Type B pancreatic cell (in vitro differentiated cells): ENCODE results near the gene DTL. TPM values are rescaled to one million over a fixed set of nuclear protein-coding genes. Genes with fewer than 3 reads are reported as not detected.

Experiments
- DNase-seq: peaks from one replicate; pipeline ENCODE4 v3.0.0; 2021; ENCODE audit warnings: mixed read lengths; ENCODE audit not compliant: unreplicated experiment; ENCODE audit errors: extremely low spot score
- H3K27ac Mint-ChIP-seq: 2 replicates; pipeline ENCODE4 v1.8.0; 2021; ENCODE audit warnings: mild to moderate bottlenecking, mixed read lengths
- H3K27me3 Mint-ChIP-seq: 2 replicates; pipeline ENCODE4 v1.8.0; 2021; ENCODE audit warnings: mixed read lengths
- H3K36me3 Mint-ChIP-seq: 2 replicates; pipeline ENCODE4 v1.8.0; 2021; ENCODE audit warnings: mixed read lengths
- H3K4me1 Mint-ChIP-seq: one replicate; pipeline ENCODE4 v1.8.0; 2021; ENCODE audit warnings: mixed read lengths; ENCODE audit not compliant: unreplicated experiment
- H3K4me3 Mint-ChIP-seq: 2 replicates; pipeline ENCODE4 v1.8.0; 2021; ENCODE audit warnings: mild to moderate bottlenecking, mixed read lengths
- H3K9me3 Mint-ChIP-seq: 2 replicates; pipeline ENCODE4 v1.8.0; 2021; ENCODE audit warnings: mixed read lengths
- total RNA-seq: library from RNA; stranded (reverse); gene quantifications from 2 replicates; pipeline ENCODE4 v1.2.1, GENCODE V29; 2021; ENCODE audit warnings: low replicate concordance
- TF ChIP-seq, protein P1 (sequence below): fragments of 200-600 bp; sonication (generic); conservative IDR thresholded peaks from 2 replicates; pipeline ENCODE4 v1.5.0; 2021; ENCODE audit warnings: antibody characterized with exemption, mild to moderate bottlenecking

Gene DTL
- total RNA-seq, 1 donor from 2014 or later = 38.5 TPM

DNA sequence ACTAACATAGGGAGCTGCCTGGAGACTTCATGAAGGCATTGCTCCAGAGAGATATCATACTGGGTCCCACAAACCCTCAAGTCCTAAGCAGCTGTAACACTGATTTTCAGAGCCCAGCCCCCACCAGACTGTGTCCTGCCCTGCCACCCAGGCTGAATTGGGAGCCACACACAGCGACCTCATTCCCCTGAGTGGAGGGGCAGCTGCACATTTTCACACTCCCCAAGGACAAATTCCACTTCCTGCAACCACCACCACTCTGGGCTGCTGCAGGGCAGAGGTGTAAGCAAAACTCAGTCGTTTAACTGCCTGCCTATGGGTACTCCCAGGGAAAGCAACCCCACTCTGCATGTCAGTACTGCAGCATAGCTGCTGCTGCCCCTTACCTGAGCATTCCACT is 19.8 kb downstream of the DTL start:
- H3K27ac Mint-ChIP-seq = no peak overlapping the region
- H3K4me3 Mint-ChIP-seq = no peak overlapping the region
- H3K4me1 Mint-ChIP-seq = no peaks in the 10 kb centered on the region
- H3K9me3 Mint-ChIP-seq = peaks cover 23% of the 10 kb centered on the region
- no peak for DNase-seq
- no peaks in the 10 kb centered on the region for H3K27me3 Mint-ChIP-seq
- H3K36me3 Mint-ChIP-seq = peaks cover 62% of the 10 kb centered on the region
- TF ChIP-seq, protein P1, sequence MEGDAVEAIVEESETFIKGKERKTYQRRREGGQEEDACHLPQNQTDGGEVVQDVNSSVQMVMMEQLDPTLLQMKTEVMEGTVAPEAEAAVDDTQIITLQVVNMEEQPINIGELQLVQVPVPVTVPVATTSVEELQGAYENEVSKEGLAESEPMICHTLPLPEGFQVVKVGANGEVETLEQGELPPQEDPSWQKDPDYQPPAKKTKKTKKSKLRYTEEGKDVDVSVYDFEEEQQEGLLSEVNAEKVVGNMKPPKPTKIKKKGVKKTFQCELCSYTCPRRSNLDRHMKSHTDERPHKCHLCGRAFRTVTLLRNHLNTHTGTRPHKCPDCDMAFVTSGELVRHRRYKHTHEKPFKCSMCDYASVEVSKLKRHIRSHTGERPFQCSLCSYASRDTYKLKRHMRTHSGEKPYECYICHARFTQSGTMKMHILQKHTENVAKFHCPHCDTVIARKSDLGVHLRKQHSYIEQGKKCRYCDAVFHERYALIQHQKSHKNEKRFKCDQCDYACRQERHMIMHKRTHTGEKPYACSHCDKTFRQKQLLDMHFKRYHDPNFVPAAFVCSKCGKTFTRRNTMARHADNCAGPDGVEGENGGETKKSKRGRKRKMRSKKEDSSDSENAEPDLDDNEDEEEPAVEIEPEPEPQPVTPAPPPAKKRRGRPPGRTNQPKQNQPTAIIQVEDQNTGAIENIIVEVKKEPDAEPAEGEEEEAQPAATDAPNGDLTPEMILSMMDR = no peak

DNA sequence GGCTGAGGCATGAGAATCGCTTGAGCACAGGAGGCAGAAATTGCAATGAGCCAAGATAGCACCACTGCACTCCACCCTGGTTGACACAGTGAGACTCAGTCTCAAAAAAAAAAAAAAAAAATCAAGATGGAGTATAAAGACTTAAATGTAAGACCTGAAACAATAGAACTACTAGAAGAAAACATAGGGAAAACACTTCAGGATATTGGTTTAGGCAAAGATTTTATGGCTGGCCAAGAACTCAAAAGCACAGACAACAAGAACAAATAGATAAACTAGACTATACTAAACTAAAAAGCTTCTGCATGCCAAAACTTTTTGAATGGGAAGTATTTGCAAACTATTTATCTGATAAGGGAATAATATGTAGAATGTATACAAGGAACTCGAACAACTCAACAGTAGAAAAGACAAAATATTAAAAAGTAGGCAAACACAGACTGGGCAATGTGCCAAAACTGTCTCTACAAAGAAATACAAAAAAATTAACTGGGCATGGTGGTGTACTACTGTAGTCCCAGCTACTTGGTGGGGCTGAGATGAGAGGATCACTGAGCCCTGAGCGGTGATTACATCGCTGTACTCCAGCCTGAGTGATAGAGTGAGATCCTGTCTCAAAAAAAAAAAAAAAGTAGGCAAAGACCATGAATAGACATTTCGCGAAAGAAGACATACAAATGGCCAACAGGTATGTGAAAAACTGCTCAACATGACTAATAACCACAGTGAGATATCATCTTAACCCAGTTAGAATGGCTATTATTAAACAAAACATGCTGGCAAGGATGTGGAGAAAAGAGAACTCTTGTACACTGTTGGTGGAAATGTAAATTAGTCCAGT is 25.3 kb downstream of the DTL start:
- H3K4me3 Mint-ChIP-seq = no peak overlapping the region
- H3K36me3 Mint-ChIP-seq = peaks cover 36% of the 10 kb centered on the region
- no peak overlapping the region for H3K27ac Mint-ChIP-seq
- peaks cover 23% of the 10 kb centered on the region for H3K9me3 Mint-ChIP-seq
- TF ChIP-seq, protein P1 = no peak
- no peak for DNase-seq
- H3K4me1 Mint-ChIP-seq = no peaks in the 10 kb centered on the region
- H3K27me3 Mint-ChIP-seq = no peaks in the 10 kb centered on the region

DNA sequence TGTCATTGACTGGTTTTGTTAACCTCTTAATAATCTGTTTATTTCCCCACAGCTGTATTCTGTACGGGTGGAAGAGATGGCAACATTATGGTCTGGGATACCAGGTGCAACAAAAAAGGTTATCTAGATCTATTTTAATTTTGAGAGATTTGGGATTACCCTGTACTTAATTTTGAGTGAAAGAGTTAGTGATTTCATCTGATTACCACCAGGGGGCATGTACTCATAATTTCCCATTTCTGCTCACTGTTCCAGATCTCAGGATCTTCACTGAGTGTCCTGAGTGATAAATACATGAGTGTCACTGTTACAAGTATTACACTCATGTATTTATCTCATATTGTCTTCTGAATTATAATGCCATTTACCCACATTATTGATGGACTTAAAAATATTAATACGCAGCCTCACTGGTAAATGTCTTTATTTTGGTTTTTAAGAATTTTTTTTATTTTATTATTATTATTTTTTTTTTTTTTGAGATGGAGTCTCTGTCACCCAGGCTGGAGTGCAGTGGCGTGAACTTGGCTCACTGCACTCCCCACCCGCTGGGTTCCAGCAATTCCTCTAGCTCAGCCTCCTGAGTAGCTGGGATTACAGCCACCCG is 27.4 kb downstream of the DTL start:
- TF ChIP-seq, protein P1 = peak; percentile 88
- no peak overlapping the region for H3K4me3 Mint-ChIP-seq
- H3K27me3 Mint-ChIP-seq = no peaks in the 10 kb centered on the region
- H3K27ac Mint-ChIP-seq = no peak overlapping the region
- peaks cover 16% of the 10 kb centered on the region for H3K36me3 Mint-ChIP-seq
- no peaks in the 10 kb centered on the region for H3K4me1 Mint-ChIP-seq
- DNase-seq = no peak
- H3K9me3 Mint-ChIP-seq = peaks cover 8% of the 10 kb centered on the region

DNA sequence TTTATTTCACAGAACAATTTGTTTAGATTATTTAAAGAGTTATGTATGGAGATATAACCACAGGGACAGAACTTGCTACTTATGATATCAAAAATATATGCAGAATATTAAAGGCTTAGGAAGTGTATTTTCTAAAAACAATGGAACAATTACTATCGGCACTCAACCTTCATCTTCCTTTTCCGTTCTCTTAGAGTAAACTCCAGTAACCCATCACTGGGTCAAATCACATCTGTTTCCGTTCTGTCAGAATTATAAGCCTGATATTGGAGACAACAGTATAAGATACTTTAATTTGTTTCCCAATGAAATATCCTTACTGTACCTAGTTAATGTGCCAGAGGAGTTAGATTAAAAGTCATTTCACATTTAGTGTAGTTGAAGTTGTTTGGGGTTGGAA is 32.2 kb downstream of the DTL start:
- H3K4me1 Mint-ChIP-seq = no peaks in the 10 kb centered on the region
- H3K4me3 Mint-ChIP-seq = no peak overlapping the region
- TF ChIP-seq, protein P1 = no peak
- no peaks in the 10 kb centered on the region for H3K27me3 Mint-ChIP-seq
- no peak overlapping the region for H3K27ac Mint-ChIP-seq
- DNase-seq = no peak
- peaks cover 8% of the 10 kb centered on the region for H3K36me3 Mint-ChIP-seq
- H3K9me3 Mint-ChIP-seq = no peaks in the 10 kb centered on the region

DNA sequence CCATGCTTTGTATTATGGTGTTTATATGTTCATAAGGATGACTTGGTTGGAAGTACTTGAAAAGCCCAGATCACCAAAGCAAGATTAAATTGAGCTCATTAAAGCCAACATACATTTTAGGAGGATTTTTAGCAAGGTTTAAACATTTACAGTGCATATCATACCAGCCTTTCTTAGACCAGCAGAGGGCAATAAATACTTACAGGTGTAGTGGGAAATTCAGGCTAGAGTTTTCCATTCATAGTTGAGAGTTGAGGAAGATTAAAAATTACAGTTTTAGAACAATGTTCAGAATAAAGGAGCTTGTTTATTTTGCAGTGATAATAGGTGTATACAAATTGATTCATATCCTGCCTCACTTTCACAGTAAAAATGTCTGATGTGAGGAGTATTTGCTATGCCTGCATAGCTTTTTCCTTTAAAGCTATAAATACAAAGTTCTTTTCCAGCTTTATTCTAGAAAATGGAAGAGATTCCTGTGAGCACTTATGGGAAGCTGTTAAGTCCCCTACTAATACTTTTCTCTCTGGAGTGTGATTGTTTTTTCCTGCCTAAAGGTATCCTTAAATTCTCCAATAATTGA is 35.3 kb downstream of the DTL start:
- H3K27me3 Mint-ChIP-seq = no peaks in the 10 kb centered on the region
- no peak overlapping the region for H3K4me3 Mint-ChIP-seq
- H3K9me3 Mint-ChIP-seq = no peaks in the 10 kb centered on the region
- TF ChIP-seq, protein P1 = peak; percentile 76
- no peak for DNase-seq
- H3K4me1 Mint-ChIP-seq = no peaks in the 10 kb centered on the region
- H3K36me3 Mint-ChIP-seq = peaks cover 6% of the 10 kb centered on the region
- H3K27ac Mint-ChIP-seq = no peak overlapping the region
